PC-9 (cell line): ENCODE measurements around the gene RIMBP2.

Source experiments
- CTCF ChIP-seq: fragments of 200-600 bp; sonication (generic); conservative IDR thresholded peaks from 2 replicates; pipeline ENCODE4 v1.6.1; 2017; ENCODE audit warnings: mixed run types, antibody characterized with exemption, mild to moderate bottlenecking, moderate library complexity
- EZH2 ChIP-seq: fragments of 200-600 bp; sonication (generic); IDR thresholded peaks from 2 replicates; pipeline ENCODE4 v1.8.0; 2017; ENCODE audit warnings: antibody characterized with exemption, low read depth

GRCh38 chr12:130716969-130717366 lies 869 bp upstream of the RIMBP2 start:
- no peak for TF ChIP-seq CTCF
- TF ChIP-seq EZH2 = no peak
